Endodermal cell (in vitro differentiated cells): ENCODE results near the gene USP14. TPM values are rescaled to one million over a fixed set of nuclear protein-coding genes. Genes with fewer than 3 reads are reported as not detected.
A peak's percentile ranks its signal among the peaks of the same experiment; 100 is the strongest.

Source experiments
- DNase-seq: peaks from one replicate; pipeline ENCODE4 v3.0.0-alpha.2; 2017
- H3K27ac ChIP-seq: 2 replicates; pipeline ENCODE4 v1.5.1; 2013; ENCODE audit warnings: mild to moderate bottlenecking, low read depth, low read length, moderate library complexity
- H3K27me3 ChIP-seq: 2 replicates; pipeline ENCODE4 v1.6.1; 2013; ENCODE audit warnings: mild to moderate bottlenecking, low read length, moderate library complexity; ENCODE audit not compliant: insufficient read depth, control insufficient read depth, poor library complexity, severe bottlenecking
- H3K36me3 ChIP-seq: 2 replicates; pipeline ENCODE4 v1.7.0; 2013; ENCODE audit warnings: mild to moderate bottlenecking, low read length, moderate library complexity; ENCODE audit not compliant: control insufficient read depth, insufficient read depth
- H3K4me1 ChIP-seq: one replicate; pipeline ENCODE4 v1.7.0; 2013; ENCODE audit warnings: low read length; ENCODE audit not compliant: control insufficient read depth, insufficient read depth
- H3K4me3 ChIP-seq: 2 replicates; pipeline ENCODE4 v1.5.1; 2013; ENCODE audit warnings: mild to moderate bottlenecking, low read length, moderate library complexity
- H3K9ac ChIP-seq: 2 replicates; pipeline ENCODE4 v1.6.1; 2013; ENCODE audit warnings: mild to moderate bottlenecking, low read length, moderate library complexity; ENCODE audit not compliant: poor library complexity, severe bottlenecking; ENCODE audit errors: extremely low read depth
- H3K9me3 ChIP-seq: 2 replicates; pipeline ENCODE4 v1.6.1; 2013; ENCODE audit warnings: mild to moderate bottlenecking, low read length, moderate library complexity; ENCODE audit not compliant: control insufficient read depth
- H3K27ac Mint-ChIP-seq: 2 replicates; pipeline ENCODE4 v1.8.0; 2020; ENCODE audit warnings: mixed read lengths
- H3K27me3 Mint-ChIP-seq: 2 replicates; pipeline ENCODE4 v1.8.0; 2021; ENCODE audit warnings: mild to moderate bottlenecking, mixed read lengths; ENCODE audit not compliant: insufficient read depth
- H3K36me3 Mint-ChIP-seq: 2 replicates; pipeline ENCODE4 v1.8.0; 2020; ENCODE audit warnings: low read depth, mixed read lengths
- H3K4me1 Mint-ChIP-seq: 2 replicates; pipeline ENCODE4 v1.8.0; 2020; ENCODE audit warnings: mixed read lengths
- H3K4me3 Mint-ChIP-seq: 2 replicates; pipeline ENCODE4 v1.8.0; 2020; ENCODE audit warnings: mild to moderate bottlenecking, moderate library complexity, mixed read lengths
- H3K9me3 Mint-ChIP-seq: 2 replicates; pipeline ENCODE4 v1.8.0; 2020; ENCODE audit warnings: mild to moderate bottlenecking, mixed read lengths
- WGBS, 2 experiments: methylation state at CpG; one replicate each; pipeline versions ENCODE4 v1.1.5 to v1.1.7; 2013; ENCODE audit warnings: missing lambda C conversion rate in 2 of 2, mixed read lengths in 1 of 2; ENCODE audit not compliant: insufficient coverage in 1 of 2, insufficient read length in 1 of 2; 5-methylcytosine and 5-hydroxymethylcytosine counted together
- total RNA-seq, 2 donors: library from RNA; stranded (reverse); fragmentation: NEBNext Ultra II Directional in 1 of 2; extraction: Animal tissue kit (Norgen Biotek cat#: 25700) in 1 of 2; gene quantifications; 2 replicates in 1 of 2; 3 replicates in 1 of 2; pipeline ENCODE4 v1.2.1, GENCODE V29; 2021
- TF ChIP-seq, protein P1 (sequence below): fragments of 200-600 bp; sonication (generic); conservative IDR thresholded peaks from 2 replicates; pipeline ENCODE4 v1.5.0; 2021; ENCODE audit warnings: antibody characterized with exemption, mild to moderate bottlenecking

Gene USP14
- total RNA-seq, 2 donors from 2014 or later = 76.2 to 92.4 TPM

DNA sequence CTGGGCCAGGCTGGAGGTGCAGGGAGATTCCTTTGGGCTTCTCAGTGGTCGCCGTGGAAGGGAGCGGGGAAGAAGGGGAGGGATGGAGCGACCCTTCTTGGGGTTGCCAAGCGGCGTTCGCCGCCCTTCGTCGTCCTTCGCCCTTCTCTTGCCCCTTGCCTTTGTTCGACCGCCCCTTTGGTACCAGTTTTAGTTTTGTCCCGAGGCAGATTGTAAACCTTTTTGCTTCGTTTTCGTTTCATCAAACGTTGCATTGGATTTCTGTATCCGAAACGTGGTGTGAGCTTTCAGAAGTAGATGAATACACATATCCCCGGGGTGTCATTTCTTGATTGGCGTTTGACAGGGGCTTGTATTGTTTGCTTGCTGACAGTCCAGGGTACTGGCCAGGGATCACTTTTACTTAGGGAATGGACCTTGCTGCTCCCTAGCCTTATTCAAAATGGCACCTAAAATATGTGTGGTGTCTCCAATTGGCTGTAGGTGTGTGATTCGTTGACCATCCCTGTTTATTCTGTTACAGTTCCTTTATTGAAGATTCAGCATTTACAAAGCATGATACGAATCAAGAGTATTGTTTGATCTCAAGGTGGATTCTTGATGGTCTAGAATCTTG lies 788 bp downstream of the USP14 start:
- Mint-ChIP-seq H3K9me3 (peaks cover 3% of the 10 kb centered on the region), H3K4me3 (peak overlapping the region; percentile 93), H3K27ac (peak overlapping the region; percentile 96), H3K36me3 (peaks cover 20% of the 10 kb centered on the region), H3K27me3 (peaks cover 33% of the 10 kb centered on the region), H3K4me1 (peaks cover 3% of the 10 kb centered on the region)
- H3K36me3 ChIP-seq = peaks cover 19% of the 10 kb centered on the region
- H3K9me3 ChIP-seq = no peaks in the 10 kb centered on the region
- TF ChIP-seq, protein P1, sequence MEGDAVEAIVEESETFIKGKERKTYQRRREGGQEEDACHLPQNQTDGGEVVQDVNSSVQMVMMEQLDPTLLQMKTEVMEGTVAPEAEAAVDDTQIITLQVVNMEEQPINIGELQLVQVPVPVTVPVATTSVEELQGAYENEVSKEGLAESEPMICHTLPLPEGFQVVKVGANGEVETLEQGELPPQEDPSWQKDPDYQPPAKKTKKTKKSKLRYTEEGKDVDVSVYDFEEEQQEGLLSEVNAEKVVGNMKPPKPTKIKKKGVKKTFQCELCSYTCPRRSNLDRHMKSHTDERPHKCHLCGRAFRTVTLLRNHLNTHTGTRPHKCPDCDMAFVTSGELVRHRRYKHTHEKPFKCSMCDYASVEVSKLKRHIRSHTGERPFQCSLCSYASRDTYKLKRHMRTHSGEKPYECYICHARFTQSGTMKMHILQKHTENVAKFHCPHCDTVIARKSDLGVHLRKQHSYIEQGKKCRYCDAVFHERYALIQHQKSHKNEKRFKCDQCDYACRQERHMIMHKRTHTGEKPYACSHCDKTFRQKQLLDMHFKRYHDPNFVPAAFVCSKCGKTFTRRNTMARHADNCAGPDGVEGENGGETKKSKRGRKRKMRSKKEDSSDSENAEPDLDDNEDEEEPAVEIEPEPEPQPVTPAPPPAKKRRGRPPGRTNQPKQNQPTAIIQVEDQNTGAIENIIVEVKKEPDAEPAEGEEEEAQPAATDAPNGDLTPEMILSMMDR = no peak
- H3K9ac ChIP-seq = peak overlapping the region; percentile 60
- H3K4me3 ChIP-seq = peak overlapping the region; percentile 99
- DNase-seq = peak; percentile 48
- peak overlapping the region; percentile 84 for H3K27ac ChIP-seq
- no peaks in the 10 kb centered on the region for H3K4me1 ChIP-seq
- WGBS, 2 experiments = 3 to 7% methylated on average over 12 to 23 of the region's 23 CpGs
- peaks cover 23% of the 10 kb centered on the region for H3K27me3 ChIP-seq

- H3K9ac ChIP-seq = no peak overlapping the region
- H3K9me3 Mint-ChIP-seq = peaks cover 3% of the 10 kb centered on the region
- peaks cover 20% of the 10 kb centered on the region for H3K27me3 ChIP-seq
- peak overlapping the region; percentile 99 for H3K4me3 ChIP-seq
- peak overlapping the region; percentile 93 for H3K4me3 Mint-ChIP-seq
- H3K27me3 Mint-ChIP-seq = peaks cover 26% of the 10 kb centered on the region
- TF ChIP-seq, protein P1 = no peak
- H3K36me3 Mint-ChIP-seq = peaks cover 26% of the 10 kb centered on the region
- H3K27ac Mint-ChIP-seq = no peak overlapping the region
- WGBS, 2 experiments = 89 to 97% methylated on average over 7 to 15 of the region's 15 CpGs
- H3K36me3 ChIP-seq = peaks cover 27% of the 10 kb centered on the region
- no peaks in the 10 kb centered on the region for H3K9me3 ChIP-seq
- H3K27ac ChIP-seq = no peak overlapping the region
- no peak for DNase-seq
- H3K4me1 Mint-ChIP-seq = peaks cover 3% of the 10 kb centered on the region
- no peaks in the 10 kb centered on the region for H3K4me1 ChIP-seq
Observed at GRCh38 chr18:159933-160332, 1.6 kb downstream of the USP14 start.

- H3K36me3 ChIP-seq = peaks cover 35% of the 10 kb centered on the region
- H3K27ac ChIP-seq = no peak overlapping the region
- H3K4me3 Mint-ChIP-seq = no peak overlapping the region
- H3K4me1 Mint-ChIP-seq = peaks cover 3% of the 10 kb centered on the region
- peaks cover 9% of the 10 kb centered on the region for H3K27me3 ChIP-seq
- DNase-seq = no peak
- peaks cover 34% of the 10 kb centered on the region for H3K36me3 Mint-ChIP-seq
- no peak overlapping the region for H3K9ac ChIP-seq
- H3K4me3 ChIP-seq = no peak overlapping the region
- TF ChIP-seq, protein P1 = no peak
- H3K9me3 Mint-ChIP-seq = peaks cover 3% of the 10 kb centered on the region
- H3K4me1 ChIP-seq = no peaks in the 10 kb centered on the region
- WGBS, 2 experiments = 85 to 93% methylated on average over 11 of the region's 11 CpGs
- peaks cover 15% of the 10 kb centered on the region for H3K27me3 Mint-ChIP-seq
- H3K27ac Mint-ChIP-seq = no peak overlapping the region
- no peaks in the 10 kb centered on the region for H3K9me3 ChIP-seq
Observed at GRCh38 chr18:160831-161570, 2.6 kb downstream of the USP14 start.
